ENCODE measurements around the gene PTGES2. TPM values are rescaled to one million over a fixed set of nuclear protein-coding genes. Genes with fewer than 3 reads are reported as not detected.

PTGES2 gene
- total RNA-seq, 4 donors from 2014 or later: 58.0 to 72.7 (median 60.5) TPM

DNA sequence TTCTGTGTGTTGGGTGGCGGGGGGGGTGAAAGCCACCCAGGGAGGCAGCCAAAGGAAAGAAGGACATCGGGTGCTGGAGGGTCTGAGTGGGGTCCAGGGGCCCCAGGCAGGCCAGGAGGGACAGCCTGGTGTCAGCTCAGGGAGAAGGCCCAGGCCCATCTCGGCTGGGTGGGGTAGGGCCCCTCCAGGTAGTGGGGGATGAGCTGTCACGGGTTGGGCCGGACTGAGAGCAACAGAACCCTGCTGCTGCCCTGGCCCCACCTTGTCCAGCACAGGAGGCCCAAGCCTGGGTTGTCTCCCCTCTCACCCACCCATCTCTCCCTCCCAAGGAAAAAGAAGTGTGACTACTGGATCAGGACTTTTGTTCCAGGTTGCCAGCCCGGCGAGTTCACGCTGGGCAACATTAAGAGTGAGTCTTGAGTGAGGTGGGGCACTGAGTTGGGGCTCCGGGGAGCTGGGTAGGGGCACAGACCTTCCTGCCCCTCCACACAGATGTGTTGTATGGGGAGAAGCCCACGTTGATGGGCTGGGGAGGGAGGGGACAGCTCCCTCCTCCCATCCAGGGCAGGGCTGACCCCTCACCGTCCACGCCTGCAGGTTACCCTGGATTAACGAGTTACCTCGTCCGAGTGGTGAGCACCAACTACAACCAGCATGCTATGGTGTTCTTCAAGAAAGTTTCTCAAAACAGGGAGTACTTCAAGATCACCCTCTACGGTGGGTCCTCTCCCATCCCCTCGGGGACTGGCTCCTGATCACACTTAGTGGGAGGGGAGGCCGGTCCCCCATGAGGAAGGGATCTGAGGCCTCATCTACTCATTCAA lies 24.0 kb upstream of the PTGES2 start:
- Histone ChIP-seq H3K4me1 (peaks cover 7 to 15% (median 9%) of the 10 kb centered on the region in 4 donors), H3K4me3 (no peak overlapping the region), H3K27ac (replicated peaks in 1 of 4) (no peak overlapping the region), H3K9me3 (no peaks in the 10 kb centered on the region), H3K36me3 (no peaks in the 10 kb centered on the region), H3K27me3 (no peaks in the 10 kb centered on the region)
- TF ChIP-seq POLR2AphosphoS5 (IDR thresholded peaks at IDR 0.05) (no peak), POLR2A (IDR thresholded peaks at IDR 0.05; ENCODE audit: low read depth) (no peak), EP300 (IDR thresholded peaks at IDR 0.05) (no peak)
- TF ChIP-seq, protein P1, sequence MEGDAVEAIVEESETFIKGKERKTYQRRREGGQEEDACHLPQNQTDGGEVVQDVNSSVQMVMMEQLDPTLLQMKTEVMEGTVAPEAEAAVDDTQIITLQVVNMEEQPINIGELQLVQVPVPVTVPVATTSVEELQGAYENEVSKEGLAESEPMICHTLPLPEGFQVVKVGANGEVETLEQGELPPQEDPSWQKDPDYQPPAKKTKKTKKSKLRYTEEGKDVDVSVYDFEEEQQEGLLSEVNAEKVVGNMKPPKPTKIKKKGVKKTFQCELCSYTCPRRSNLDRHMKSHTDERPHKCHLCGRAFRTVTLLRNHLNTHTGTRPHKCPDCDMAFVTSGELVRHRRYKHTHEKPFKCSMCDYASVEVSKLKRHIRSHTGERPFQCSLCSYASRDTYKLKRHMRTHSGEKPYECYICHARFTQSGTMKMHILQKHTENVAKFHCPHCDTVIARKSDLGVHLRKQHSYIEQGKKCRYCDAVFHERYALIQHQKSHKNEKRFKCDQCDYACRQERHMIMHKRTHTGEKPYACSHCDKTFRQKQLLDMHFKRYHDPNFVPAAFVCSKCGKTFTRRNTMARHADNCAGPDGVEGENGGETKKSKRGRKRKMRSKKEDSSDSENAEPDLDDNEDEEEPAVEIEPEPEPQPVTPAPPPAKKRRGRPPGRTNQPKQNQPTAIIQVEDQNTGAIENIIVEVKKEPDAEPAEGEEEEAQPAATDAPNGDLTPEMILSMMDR (IDR thresholded peaks at IDR 0.05): no peak
- intact Hi-C loops (cut with DNase I): no loop called here
- 87% methylated on average over 11 of the region's 18 CpGs for WGBS
- DNase-seq (ENCODE audit: extremely low spot score): no peak

- H3K36me3 ChIP-seq: no peaks in the 10 kb centered on the region
- no peak overlapping the region for H3K27ac ChIP-seq (replicated peaks in 1 of 4)
- DNase-seq (ENCODE audit: extremely low spot score): no peak
- H3K9me3 ChIP-seq: no peaks in the 10 kb centered on the region
- no peaks in the 10 kb centered on the region for H3K27me3 ChIP-seq
- intact Hi-C loops (cut with DNase I): no loop called here
- 72% methylated on average over 17 of the region's 19 CpGs for WGBS
- TF ChIP-seq POLR2AphosphoS5 (IDR thresholded peaks at IDR 0.05) (no peak), EP300 (IDR thresholded peaks at IDR 0.05) (no peak), POLR2A (IDR thresholded peaks at IDR 0.05; ENCODE audit: low read depth) (no peak)
- TF ChIP-seq, protein P1 (IDR thresholded peaks at IDR 0.05): no peak
- no peak overlapping the region for H3K4me3 ChIP-seq
- H3K4me1 ChIP-seq: peaks cover 7 to 15% (median 9%) of the 10 kb centered on the region in 4 donors
These were observed 23.2 kb upstream of the PTGES2 start for GRCh38 chr9:128150594-128151308.

DNA sequence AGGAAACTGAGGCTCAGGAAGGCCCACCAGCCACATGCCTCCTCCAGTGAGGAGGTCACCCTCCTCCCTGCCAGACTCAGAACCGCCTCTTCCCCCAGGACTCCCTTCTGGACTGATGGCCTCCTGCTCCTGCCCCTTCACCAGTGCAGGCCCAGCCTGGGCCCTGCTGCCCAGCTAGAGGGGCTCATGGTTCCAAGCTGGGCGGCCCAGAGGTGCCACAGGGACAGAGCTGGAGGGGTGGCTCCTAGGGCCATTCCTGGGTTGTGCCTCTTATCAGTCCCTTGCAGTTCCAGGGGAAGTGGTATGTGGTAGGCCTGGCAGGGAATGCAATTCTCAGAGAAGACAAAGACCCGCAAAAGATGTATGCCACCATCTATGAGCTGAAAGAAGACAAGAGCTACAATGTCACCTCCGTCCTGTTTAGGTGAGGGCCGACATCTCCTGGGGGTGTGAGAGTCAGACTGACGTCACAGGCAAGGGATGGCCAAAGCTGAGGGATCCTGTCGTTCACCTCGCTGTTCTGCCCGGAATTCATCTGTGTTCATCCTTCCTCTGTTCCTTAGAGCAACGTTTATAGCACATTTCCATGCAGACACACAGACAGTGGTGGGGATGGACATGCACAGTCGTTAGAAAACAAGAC lies 22.5 kb upstream of the PTGES2 start:
- Histone ChIP-seq H3K27ac (replicated peaks in 1 of 4) (no peak overlapping the region), H3K9me3 (no peaks in the 10 kb centered on the region), H3K4me3 (no peak overlapping the region), H3K27me3 (no peaks in the 10 kb centered on the region), H3K36me3 (no peaks in the 10 kb centered on the region), H3K4me1 (peaks cover 7 to 15% (median 9%) of the 10 kb centered on the region in 4 donors)
- TF ChIP-seq EP300 (IDR thresholded peaks at IDR 0.05) (no peak), POLR2A (IDR thresholded peaks at IDR 0.05; ENCODE audit: low read depth) (no peak), POLR2AphosphoS5 (IDR thresholded peaks at IDR 0.05) (no peak)
- TF ChIP-seq, protein P1 (IDR thresholded peaks at IDR 0.05): no peak
- 61% methylated on average over 9 of the region's 11 CpGs for WGBS
- intact Hi-C loops (cut with DNase I): no loop called here
- no peak for DNase-seq (ENCODE audit: extremely low spot score)

GRCh38 chr9:128149001-128149701 lies 21.6 kb upstream of the PTGES2 start, which contains the start of gene LCN2:
Gene LCN2 (plus strand): TSS chr9:128149453. CDS start chr9:128149526, 73 bp downstream.
- Histone ChIP-seq H3K27ac (replicated peaks in 1 of 4) (peak within 1 kb of the TSS in 1 of 4 donors; percentile 27), H3K4me3 (no peak within 1 kb of the TSS), H3K9me3 (no peaks in the 10 kb centered on the region), H3K27me3 (no peaks in the 10 kb centered on the region), H3K4me1 (peaks cover 7 to 15% (median 9%) of the 10 kb centered on the region in 4 donors), H3K36me3 (no peaks in the 10 kb centered on the region)
- intact Hi-C loops (cut with DNase I): no loop called here
- 83% methylated on average over 6 of the region's 9 CpGs for WGBS
- no peak for DNase-seq (ENCODE audit: extremely low spot score)
- TF ChIP-seq POLR2A (IDR thresholded peaks at IDR 0.05; ENCODE audit: low read depth): no peak
- TF ChIP-seq POLR2AphosphoS5 (IDR thresholded peaks at IDR 0.05): no peak
- TF ChIP-seq EP300 (IDR thresholded peaks at IDR 0.05): no peak
- TF ChIP-seq, protein P1 (IDR thresholded peaks at IDR 0.05): no peak
